ENCODE measurements around the gene KCNJ11.

GRCh38 chr11:17388609-17389210, at the start of gene KCNJ11:
- no peak for TF ChIP-seq CTCF (IDR thresholded peaks at IDR 0.05)
- no peak for TF ChIP-seq POLR2A (IDR thresholded peaks at IDR 0.05)

Measured in testis (tissue), 2 donors.